Mucosa of descending colon (tissue), 3 donors: ENCODE data around the gene NFIB. TPM values are rescaled to one million over a fixed set of nuclear protein-coding genes. Genes with fewer than 3 reads are reported as not detected.

Experiments used
- ATAC-seq: fragments of 200-7000 bp; cut with Tn5 transposase; one replicate; pipeline ENCODE4 v1.9.1; 2020; ENCODE audit warnings: mild to moderate bottlenecking, moderate library complexity
- DNase-seq, 3 donors: peaks; one replicate each; pipeline ENCODE4 v3.0.0-alpha.2; 2020
- H3K36me3 ChIP-seq: fragments of 200-600 bp; one replicate; pipeline ENCODE4 v1.8.0; 2021; ENCODE audit warnings: low read depth, mild to moderate bottlenecking
- H3K4me1 ChIP-seq: fragments of 200-600 bp; one replicate; pipeline ENCODE4 v1.8.0; 2021; ENCODE audit warnings: low read depth, mild to moderate bottlenecking
- H3K4me3 ChIP-seq: fragments of 200-600 bp; one replicate; pipeline ENCODE4 v1.8.0; 2021; ENCODE audit warnings: mild to moderate bottlenecking
- H3K9me3 ChIP-seq: fragments of 200-600 bp; one replicate; pipeline ENCODE4 v1.8.0; 2021; ENCODE audit warnings: mild to moderate bottlenecking
- intact Hi-C, 2 donors: fragments of 100-400 bp; cut with DNase I in 1 of 2; cut with micrococcal nuclease in 1 of 2; formaldehyde crosslinking; loops; one replicate each; pipeline versions ENCODE4 v1.11.0 to v1.11.1; 2022; cut with DNase I, micrococcal nuclease
- total RNA-seq, 3 donors: library from RNA; stranded (reverse); fragmentation: NEBNext Ultra II Directional in 2 of 3; extraction: Animal tissue kit (Norgen Biotek cat#: 25700) in 2 of 3; gene quantifications; one replicate each; pipeline versions ENCODE4 v1.2.1 to v1.2.4, GENCODE V29; 2021 to 2023
- TF ChIP-seq, protein P1 (sequence below): fragments of 200-600 bp; IDR thresholded peaks from one replicate; pipeline ENCODE4 v1.8.0; 2022; ENCODE audit warnings: antibody characterized with exemption, mild to moderate bottlenecking
- donor health status: DM: no; HTN: no; CAD: no; lungs with moderate emphysema.
- donor health status: DM: no; HTN: no; CAD: no.
- donor health status: DM: no; HTN: yes; CAD: no.

NFIB gene
- total RNA-seq, 3 donors from 2014 or later, result 59.7 to 85.5 (median 62.6) TPM

DNA sequence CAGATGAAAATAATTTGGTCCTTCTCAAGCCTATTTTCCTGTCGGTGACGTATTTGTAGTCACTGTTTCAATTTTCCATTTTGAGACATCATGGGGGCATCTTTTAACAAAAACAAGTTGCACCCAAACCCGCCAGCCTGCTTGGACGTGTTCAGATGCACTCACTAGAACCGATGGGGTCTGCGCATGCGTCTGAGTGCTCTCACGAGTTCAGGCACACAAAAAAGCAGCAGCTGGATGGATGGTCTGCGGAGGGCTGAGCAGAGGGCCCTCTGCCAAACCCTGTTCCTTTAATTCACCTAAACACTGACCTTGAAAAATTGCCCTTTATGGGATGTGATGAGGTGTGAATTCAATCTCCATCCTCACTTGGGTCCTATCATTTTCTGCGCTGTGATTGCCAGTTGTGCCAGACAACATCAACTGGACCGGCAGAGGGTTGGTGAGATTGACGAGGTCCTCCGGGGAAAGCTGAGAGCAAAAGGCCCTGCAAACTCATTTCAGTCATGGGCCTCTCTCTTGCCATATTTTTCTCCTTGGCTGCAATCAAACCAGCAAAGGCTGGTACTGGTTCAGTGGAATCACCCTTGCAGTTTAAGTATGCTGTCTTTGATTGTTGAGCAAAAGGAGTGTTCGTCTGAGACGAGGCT lies 251.9 kb downstream of the NFIB start:
- ATAC-seq, result no peak

DNA sequence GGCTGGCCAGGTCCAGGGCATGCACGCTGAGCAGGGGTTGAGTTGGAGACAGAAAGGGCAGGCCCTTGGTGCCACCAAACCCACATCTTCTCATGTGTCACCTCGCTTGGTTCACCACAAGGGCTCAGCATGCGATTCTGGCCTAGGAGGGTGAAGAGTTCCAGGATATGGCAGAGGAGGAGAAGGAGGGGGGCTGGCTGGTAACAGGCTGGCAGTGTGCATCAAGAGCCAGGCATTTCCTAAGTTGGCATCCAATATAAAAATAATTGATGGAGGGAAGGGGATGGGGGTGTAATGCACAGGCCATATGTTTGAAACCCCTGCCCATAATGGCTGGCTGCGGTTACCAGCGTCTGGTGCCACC lies 255.6 kb downstream of the NFIB start:
- no peak for ATAC-seq
- no peaks in the 10 kb centered on the region for H3K36me3 ChIP-seq
- intact Hi-C loops, result no loop called here
- H3K4me1 ChIP-seq, result no peaks in the 10 kb centered on the region
- TF ChIP-seq, protein P1, sequence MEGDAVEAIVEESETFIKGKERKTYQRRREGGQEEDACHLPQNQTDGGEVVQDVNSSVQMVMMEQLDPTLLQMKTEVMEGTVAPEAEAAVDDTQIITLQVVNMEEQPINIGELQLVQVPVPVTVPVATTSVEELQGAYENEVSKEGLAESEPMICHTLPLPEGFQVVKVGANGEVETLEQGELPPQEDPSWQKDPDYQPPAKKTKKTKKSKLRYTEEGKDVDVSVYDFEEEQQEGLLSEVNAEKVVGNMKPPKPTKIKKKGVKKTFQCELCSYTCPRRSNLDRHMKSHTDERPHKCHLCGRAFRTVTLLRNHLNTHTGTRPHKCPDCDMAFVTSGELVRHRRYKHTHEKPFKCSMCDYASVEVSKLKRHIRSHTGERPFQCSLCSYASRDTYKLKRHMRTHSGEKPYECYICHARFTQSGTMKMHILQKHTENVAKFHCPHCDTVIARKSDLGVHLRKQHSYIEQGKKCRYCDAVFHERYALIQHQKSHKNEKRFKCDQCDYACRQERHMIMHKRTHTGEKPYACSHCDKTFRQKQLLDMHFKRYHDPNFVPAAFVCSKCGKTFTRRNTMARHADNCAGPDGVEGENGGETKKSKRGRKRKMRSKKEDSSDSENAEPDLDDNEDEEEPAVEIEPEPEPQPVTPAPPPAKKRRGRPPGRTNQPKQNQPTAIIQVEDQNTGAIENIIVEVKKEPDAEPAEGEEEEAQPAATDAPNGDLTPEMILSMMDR, result no peak
- no peaks in the 10 kb centered on the region for H3K9me3 ChIP-seq
- H3K4me3 ChIP-seq, result no peak overlapping the region
- DNase-seq, result no peak

More for the DNA sequence above, 251.9 kb downstream of the NFIB start:
- no peaks in the 10 kb centered on the region for H3K9me3 ChIP-seq
- TF ChIP-seq, protein P1, result no peak
- H3K4me3 ChIP-seq, result no peak overlapping the region
- H3K36me3 ChIP-seq, result no peaks in the 10 kb centered on the region
- intact Hi-C loops, result no loop called here
- H3K4me1 ChIP-seq, result no peaks in the 10 kb centered on the region
- DNase-seq, result no peak

DNA sequence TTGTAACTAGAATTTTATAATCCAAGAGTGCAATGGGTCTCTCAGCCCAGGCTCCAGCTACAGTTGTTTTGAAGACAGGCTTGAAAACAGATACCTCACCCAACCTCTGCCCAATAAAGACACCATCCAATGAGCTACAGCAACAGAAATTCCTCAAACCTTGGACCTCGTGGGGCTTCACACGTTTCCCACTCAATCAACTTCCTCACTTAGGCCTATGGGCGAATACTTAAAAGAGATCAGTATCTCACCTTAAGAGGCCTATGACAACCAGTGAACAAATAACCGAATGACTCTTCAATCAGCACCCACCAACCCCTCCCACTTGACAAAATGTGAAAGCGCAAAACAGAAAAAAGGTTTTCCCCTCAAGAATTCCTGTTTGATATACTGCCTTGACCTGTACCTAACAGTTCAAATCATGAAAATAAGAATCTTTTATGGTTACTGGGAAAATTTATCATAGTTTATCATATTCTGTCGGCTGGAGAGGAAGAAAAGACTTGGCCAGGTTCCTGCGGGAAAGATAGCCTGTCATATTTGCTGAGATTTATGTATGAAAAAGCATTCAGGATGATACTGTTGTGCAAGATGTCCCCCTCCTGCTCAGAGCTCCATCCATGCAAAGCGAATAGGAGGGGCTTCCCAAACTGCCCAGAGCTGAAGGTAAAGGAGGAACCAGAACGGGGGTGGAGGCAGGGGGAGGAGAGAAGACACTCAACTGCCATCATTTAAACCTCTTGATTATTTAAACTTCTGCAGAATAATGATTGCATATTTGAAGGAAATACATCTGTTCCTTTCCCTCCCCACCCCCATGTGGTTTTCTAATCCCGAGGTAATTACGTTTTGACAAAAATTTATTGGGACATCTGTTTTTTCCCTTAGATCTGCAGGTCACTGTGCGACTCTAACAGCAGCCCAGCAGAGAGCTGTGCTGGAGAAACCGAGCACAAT lies 256.3 kb downstream of the NFIB start:
- DNase-seq (no peak), ATAC-seq (no peak)
- Histone ChIP-seq H3K9me3 (no peaks in the 10 kb centered on the region), H3K4me3 (no peak overlapping the region), H3K4me1 (no peaks in the 10 kb centered on the region), H3K36me3 (no peaks in the 10 kb centered on the region)
- TF ChIP-seq, protein P1, result no peak
- intact Hi-C loops, result no loop called here

DNA sequence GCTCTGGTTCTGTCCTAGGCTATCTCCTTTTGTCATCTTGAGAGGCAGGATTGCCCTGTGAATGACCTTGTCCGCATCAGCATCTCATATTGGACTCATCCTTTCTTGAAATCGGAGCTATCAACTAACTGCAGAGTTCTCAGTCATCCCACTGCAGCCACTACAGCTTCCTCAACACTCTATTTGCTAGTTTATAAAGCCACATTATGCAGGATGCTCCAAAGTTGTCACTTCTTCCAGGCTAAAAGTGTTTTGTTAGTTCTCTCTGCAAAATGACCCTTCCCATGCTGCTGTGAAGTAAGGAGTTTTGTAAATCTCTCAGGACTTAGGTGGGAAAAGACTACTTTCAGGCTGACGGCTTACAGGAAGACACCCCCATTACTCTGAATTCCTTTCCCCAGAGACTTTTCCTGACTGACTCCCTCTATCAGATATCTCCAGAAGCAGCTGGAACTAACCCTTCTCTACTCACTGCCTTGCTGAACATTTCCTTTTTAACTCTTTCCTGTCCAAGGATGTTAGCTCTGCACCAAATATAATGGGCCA lies 257.6 kb downstream of the NFIB start:
- Histone ChIP-seq H3K4me1 (no peaks in the 10 kb centered on the region), H3K4me3 (no peak overlapping the region), H3K36me3 (no peaks in the 10 kb centered on the region), H3K9me3 (no peaks in the 10 kb centered on the region)
- DNase-seq, result no peak
- no peak for ATAC-seq
- intact Hi-C loops, result no loop called here
- TF ChIP-seq, protein P1, result no peak

DNA sequence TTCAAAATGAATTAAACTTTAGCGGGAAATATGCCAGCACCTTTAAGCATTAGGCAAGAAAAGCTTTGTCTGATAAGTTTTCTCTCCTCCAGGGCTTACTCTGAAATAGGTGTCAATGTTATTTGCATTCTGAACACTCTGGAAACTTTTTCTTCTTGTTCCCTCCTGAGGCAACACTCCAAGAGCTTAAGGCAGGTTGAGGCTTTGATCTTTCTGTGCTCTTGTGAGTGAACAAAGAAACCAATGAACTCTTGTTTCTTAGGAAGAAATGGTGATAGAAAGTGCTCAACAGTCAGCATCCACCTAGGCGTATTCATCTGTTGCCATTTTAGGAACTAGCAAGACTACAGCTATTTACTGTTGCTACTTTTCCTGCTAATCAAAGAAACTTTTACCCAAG lies 259.8 kb downstream of the NFIB start:
- TF ChIP-seq, protein P1, result no peak
- H3K36me3 ChIP-seq, result no peaks in the 10 kb centered on the region
- no peaks in the 10 kb centered on the region for H3K4me1 ChIP-seq
- intact Hi-C loops, result no loop called here
- DNase-seq (no peak), ATAC-seq (no peak)
- H3K4me3 ChIP-seq, result no peak overlapping the region
- no peaks in the 10 kb centered on the region for H3K9me3 ChIP-seq
